ENCODE results near the gene CCDC51.

DNA sequence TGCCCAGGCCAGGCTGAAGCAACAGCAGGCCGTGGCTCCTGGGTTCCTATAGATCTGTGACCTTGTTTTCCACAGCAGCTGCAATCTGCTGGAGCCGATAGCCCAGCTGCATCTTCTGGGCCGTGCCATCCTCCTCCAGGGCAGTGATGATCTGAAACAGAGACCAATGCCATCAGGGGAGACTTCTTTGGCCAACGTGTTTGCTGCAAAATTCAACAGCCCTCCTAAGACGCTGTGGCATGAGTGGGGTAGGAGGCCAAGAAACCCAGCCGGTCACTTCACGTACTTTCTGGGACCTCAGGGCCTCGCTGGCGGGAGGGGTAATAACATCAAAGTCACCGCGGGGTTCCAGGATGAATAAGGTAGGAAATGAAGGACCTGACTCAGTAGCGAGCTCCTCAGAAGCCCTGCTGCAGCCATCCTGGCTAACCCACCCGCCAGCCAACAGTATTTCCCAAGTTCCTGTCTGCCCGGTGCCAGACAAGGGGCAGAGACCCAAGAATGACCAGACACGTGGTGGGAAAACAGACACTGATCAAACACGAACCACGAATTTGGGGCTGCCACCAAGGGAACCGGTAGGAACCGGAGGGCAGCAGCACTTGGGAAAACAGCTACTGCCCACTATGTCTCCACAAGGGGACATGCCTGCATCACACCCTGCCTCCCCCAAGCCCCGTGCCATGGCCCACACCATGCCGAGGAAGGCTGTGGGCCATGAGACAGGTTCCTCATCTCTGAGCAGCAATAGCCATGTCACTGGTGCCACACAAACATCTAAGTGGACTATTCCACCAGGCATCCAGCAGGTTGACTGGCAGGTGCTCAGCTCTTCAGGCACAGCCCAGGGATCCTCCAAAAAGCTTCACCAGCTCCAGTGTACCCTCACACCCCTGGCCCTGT is 35.2 kb downstream of the CCDC51 start:
- TF ChIP-seq NR3C1 (CRISPR knock-in tag; IDR thresholded peaks at IDR 0.05) (no peak), POLR2AphosphoS2 (IDR thresholded peaks at IDR 0.05; ENCODE audit: low read depth, low read length) (no peak), DNMT3B (CRISPR knock-in tag; conservative IDR thresholded peaks at IDR 0.05) (no peak), POLR2A (IDR thresholded peaks at IDR 0.05; ENCODE audit: insufficient read depth in 1 of 2, low read depth in 2 of 2, low read length in 2 of 2) (no peak), ZEB1 (IDR thresholded peaks at IDR 0.05; ENCODE audit: insufficient replicate concordance, low read depth) (no peak), NR2F2 (IDR thresholded peaks at IDR 0.05; ENCODE audit: borderline replicate concordance, low read depth) (no peak), TOPORS (CRISPR knock-in tag; IDR thresholded peaks at IDR 0.05) (no peak), ZNF614 (CRISPR knock-in tag; IDR thresholded peaks at IDR 0.05; ENCODE audit: borderline replicate concordance) (no peak)
- TF ChIP-seq, protein P1, sequence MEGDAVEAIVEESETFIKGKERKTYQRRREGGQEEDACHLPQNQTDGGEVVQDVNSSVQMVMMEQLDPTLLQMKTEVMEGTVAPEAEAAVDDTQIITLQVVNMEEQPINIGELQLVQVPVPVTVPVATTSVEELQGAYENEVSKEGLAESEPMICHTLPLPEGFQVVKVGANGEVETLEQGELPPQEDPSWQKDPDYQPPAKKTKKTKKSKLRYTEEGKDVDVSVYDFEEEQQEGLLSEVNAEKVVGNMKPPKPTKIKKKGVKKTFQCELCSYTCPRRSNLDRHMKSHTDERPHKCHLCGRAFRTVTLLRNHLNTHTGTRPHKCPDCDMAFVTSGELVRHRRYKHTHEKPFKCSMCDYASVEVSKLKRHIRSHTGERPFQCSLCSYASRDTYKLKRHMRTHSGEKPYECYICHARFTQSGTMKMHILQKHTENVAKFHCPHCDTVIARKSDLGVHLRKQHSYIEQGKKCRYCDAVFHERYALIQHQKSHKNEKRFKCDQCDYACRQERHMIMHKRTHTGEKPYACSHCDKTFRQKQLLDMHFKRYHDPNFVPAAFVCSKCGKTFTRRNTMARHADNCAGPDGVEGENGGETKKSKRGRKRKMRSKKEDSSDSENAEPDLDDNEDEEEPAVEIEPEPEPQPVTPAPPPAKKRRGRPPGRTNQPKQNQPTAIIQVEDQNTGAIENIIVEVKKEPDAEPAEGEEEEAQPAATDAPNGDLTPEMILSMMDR (CRISPR knock-in tag; IDR thresholded peaks at IDR 0.05): no peak
- TF ChIP-seq, protein P2, sequence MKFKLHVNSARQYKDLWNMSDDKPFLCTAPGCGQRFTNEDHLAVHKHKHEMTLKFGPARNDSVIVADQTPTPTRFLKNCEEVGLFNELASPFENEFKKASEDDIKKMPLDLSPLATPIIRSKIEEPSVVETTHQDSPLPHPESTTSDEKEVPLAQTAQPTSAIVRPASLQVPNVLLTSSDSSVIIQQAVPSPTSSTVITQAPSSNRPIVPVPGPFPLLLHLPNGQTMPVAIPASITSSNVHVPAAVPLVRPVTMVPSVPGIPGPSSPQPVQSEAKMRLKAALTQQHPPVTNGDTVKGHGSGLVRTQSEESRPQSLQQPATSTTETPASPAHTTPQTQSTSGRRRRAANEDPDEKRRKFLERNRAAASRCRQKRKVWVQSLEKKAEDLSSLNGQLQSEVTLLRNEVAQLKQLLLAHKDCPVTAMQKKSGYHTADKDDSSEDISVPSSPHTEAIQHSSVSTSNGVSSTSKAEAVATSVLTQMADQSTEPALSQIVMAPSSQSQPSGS (CRISPR knock-in tag; IDR thresholded peaks at IDR 0.05): no peak
- TF ChIP-seq, protein P3, sequence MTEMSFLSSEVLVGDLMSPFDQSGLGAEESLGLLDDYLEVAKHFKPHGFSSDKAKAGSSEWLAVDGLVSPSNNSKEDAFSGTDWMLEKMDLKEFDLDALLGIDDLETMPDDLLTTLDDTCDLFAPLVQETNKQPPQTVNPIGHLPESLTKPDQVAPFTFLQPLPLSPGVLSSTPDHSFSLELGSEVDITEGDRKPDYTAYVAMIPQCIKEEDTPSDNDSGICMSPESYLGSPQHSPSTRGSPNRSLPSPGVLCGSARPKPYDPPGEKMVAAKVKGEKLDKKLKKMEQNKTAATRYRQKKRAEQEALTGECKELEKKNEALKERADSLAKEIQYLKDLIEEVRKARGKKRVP (CRISPR knock-in tag; IDR thresholded peaks at IDR 0.05): no peak

Measured in HepG2 (cell line).